VCaP (cell line): ENCODE data around the gene TMEM37.
"Not testable (repeated sequence)": the region's sequence is repeated elsewhere in the genome, so short reads cannot be mapped to it uniquely, and the experiment has no call there.

ENCODE experiments used
- H3K27ac ChIP-seq: fragments of 450-650 bp; 2 replicates; pipeline ENCODE4 v1.5.1; 2017
- TF ChIP-seq, protein P1 (sequence below): fragments of 450-650 bp; conservative IDR thresholded peaks from 2 replicates; pipeline ENCODE4 v1.5.1; 2017; ENCODE audit warnings: mild to moderate bottlenecking, moderate library complexity

The TMEM37 gene

DNA sequence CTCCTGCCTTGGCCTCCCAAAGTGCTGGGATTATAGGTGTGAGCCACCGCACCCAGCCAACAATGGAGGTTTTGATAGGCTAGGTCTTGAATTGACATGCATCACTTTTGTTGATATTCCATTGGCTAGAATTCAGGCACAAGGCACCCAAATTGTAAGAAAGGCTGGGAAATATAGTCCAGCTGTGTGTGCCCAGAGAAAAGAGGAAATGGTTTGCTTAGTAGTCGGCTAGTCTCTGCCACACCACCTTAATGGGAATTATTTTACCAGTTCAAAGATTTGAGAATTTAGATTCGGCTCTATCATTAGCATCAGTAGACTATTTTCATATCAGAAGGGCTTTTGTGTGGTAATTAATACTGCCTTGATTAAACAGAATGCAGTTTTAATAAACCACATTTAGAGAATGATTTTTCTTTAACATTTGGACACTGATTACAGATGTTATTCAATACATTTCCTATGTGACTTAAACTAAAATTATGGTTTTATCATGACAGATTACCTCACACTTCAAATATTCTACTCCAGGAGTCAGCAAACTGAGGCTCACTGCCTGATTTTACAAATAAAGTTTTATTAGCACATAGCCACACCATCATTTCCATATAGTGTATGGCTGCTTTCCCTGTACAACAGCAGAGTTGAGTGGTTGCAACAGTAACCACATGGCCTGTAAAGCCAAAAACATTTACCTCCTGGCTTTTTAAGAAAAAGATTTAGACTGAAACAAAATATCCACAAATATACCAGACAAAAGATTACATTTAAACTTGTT, 37.5 kb upstream of the TMEM37 start:
- TF ChIP-seq, protein P1, sequence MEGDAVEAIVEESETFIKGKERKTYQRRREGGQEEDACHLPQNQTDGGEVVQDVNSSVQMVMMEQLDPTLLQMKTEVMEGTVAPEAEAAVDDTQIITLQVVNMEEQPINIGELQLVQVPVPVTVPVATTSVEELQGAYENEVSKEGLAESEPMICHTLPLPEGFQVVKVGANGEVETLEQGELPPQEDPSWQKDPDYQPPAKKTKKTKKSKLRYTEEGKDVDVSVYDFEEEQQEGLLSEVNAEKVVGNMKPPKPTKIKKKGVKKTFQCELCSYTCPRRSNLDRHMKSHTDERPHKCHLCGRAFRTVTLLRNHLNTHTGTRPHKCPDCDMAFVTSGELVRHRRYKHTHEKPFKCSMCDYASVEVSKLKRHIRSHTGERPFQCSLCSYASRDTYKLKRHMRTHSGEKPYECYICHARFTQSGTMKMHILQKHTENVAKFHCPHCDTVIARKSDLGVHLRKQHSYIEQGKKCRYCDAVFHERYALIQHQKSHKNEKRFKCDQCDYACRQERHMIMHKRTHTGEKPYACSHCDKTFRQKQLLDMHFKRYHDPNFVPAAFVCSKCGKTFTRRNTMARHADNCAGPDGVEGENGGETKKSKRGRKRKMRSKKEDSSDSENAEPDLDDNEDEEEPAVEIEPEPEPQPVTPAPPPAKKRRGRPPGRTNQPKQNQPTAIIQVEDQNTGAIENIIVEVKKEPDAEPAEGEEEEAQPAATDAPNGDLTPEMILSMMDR, result no peak
- H3K27ac ChIP-seq, result no peak overlapping the region

GRCh38 chr2:119397196-119397595, 34.5 kb upstream of the TMEM37 start:
- H3K27ac ChIP-seq, result no peak overlapping the region
- TF ChIP-seq, protein P1, result no peak

DNA sequence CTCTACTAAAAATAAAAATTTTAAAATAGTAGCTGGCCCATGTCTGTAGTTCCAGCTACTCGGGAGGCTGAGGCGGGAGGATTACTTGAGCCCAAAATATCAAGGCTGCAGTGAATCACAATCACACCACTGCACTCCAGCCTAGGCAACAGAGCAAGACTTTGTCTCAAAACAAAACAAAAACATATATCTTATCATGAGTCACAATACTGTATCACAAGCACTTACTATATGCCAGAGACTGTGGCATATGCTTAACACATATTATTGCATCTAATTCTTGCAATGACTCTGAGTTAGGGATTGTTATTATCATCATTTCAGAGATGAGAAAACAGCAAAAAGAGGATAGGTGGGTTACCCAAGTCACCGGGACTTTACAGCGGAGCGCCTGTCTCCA, 29.5 kb upstream of the TMEM37 start:
- TF ChIP-seq, protein P1, result no peak
- H3K27ac ChIP-seq, result no peak overlapping the region

DNA sequence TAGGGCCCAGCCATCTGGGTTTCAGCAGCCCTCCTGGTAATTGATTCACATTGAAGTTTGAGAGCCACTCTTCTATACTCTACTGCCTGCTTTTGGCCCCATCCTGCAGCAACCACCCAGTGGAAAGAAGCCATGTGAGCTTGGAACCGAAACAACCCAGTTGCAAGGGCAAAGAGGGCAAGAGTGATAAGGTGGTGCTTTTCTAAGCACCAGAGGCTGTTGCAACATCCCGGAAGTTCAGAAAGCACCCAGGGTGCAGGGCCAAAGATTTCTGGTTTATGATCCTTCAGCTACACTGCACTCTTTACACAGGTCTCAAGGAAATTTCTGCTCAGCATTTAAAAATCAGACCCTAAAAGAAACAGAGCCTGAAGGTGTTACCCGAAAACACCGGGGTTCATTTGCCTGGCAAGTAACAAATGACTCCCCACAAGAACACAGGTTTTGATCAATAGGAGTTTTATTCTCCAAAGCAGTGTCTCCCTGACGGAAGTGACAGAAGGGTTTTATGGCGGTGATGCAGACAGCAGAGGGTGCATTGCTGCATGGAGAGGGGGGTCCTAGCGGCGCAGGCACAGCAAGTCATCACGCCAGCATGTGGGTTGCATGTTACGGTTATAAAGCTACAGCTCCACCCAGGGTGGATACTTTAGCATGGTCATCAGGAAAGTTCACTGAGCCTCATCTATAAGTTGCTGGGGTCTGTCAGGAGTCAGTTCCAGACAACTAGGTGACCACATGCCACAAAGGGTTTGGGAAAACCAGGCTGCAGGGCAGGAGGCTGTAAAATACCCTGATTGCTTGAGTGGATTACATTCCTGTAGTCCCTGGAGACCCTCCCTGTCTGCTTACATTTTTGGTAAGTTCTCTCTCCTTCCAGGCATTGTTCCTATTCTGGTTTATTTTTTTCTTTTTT, 28.8 kb upstream of the TMEM37 start:
- TF ChIP-seq, protein P1, result no peak
- H3K27ac ChIP-seq, result no peak overlapping the region

- H3K27ac ChIP-seq, result not testable (repeated sequence)
Measured at GRCh38 chr2:119403618-119404017, 28.0 kb upstream of the TMEM37 start.

- no peak overlapping the region for H3K27ac ChIP-seq
- TF ChIP-seq, protein P1, result no peak
Measured at GRCh38 chr2:119405151-119405550, 26.5 kb upstream of the TMEM37 start.

GRCh38 chr2:119407430-119408220, 24.0 kb upstream of the TMEM37 start:
- no peak overlapping the region for H3K27ac ChIP-seq

More at GRCh38 chr2:119407430-119408220, 24.0 kb upstream of the TMEM37 start:
- TF ChIP-seq, protein P1, result peak; percentile 88
